ENCODE measurements around the gene LRBA. TPM values are rescaled to one million over a fixed set of nuclear protein-coding genes. Genes with fewer than 3 reads are reported as not detected.

The LRBA gene, protein sequence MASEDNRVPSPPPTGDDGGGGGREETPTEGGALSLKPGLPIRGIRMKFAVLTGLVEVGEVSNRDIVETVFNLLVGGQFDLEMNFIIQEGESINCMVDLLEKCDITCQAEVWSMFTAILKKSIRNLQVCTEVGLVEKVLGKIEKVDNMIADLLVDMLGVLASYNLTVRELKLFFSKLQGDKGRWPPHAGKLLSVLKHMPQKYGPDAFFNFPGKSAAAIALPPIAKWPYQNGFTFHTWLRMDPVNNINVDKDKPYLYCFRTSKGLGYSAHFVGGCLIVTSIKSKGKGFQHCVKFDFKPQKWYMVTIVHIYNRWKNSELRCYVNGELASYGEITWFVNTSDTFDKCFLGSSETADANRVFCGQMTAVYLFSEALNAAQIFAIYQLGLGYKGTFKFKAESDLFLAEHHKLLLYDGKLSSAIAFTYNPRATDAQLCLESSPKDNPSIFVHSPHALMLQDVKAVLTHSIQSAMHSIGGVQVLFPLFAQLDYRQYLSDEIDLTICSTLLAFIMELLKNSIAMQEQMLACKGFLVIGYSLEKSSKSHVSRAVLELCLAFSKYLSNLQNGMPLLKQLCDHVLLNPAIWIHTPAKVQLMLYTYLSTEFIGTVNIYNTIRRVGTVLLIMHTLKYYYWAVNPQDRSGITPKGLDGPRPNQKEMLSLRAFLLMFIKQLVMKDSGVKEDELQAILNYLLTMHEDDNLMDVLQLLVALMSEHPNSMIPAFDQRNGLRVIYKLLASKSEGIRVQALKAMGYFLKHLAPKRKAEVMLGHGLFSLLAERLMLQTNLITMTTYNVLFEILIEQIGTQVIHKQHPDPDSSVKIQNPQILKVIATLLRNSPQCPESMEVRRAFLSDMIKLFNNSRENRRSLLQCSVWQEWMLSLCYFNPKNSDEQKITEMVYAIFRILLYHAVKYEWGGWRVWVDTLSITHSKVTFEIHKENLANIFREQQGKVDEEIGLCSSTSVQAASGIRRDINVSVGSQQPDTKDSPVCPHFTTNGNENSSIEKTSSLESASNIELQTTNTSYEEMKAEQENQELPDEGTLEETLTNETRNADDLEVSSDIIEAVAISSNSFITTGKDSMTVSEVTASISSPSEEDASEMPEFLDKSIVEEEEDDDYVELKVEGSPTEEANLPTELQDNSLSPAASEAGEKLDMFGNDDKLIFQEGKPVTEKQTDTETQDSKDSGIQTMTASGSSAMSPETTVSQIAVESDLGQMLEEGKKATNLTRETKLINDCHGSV (N-terminal part only)
- 13.3 and 15.2 TPM in 2 replicates for total RNA-seq

DNA sequence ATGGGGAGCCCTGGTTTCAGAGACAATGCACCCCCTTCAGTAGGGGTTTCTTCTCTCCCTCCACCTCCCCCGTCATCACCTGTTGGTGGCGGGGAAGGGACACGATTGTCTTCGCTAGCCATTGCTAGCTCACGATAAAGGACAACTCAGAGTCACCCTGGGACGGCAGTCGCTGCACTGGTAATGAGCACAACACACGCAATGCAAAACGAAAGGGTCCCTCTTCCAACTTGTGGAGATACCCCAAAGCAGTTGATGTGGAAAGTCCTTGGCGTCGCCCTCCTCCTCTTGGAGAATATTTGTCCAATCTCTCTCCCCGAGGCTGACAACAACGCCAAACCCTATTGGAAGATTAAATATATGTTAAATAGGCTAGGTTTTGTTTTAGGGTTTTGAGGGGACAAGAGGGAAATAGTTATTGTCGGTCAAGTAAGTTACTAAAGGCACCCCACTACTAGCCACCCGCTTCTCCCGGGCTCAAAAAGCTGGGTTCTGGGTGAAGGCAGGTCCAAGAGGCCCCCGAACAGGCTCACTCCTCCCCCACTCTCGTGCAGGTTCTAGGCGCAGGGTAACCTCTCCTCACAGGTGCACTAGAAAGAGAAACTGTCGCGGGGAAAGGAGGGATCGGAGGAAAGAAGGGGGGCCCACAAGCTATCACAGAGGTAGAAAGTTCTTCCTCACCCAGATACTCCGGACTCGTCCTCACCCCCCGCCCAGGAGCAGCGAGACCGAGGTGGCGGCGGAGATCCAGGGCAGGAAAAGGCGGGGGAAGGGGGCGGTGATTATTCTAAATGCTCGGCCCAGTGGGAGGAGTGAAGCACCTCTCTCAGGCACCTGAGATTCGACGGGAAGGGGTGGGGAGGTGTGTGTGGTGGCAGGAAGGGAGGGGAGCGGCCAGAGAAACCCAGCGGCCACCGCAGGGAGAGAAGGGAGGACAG lies at the start of gene LRBA:
TSS of gene LRBA (minus strand) at position 764 of the 938 bp plus-strand sequence. CDS start at position 122, 642 bp downstream.

DNA sequence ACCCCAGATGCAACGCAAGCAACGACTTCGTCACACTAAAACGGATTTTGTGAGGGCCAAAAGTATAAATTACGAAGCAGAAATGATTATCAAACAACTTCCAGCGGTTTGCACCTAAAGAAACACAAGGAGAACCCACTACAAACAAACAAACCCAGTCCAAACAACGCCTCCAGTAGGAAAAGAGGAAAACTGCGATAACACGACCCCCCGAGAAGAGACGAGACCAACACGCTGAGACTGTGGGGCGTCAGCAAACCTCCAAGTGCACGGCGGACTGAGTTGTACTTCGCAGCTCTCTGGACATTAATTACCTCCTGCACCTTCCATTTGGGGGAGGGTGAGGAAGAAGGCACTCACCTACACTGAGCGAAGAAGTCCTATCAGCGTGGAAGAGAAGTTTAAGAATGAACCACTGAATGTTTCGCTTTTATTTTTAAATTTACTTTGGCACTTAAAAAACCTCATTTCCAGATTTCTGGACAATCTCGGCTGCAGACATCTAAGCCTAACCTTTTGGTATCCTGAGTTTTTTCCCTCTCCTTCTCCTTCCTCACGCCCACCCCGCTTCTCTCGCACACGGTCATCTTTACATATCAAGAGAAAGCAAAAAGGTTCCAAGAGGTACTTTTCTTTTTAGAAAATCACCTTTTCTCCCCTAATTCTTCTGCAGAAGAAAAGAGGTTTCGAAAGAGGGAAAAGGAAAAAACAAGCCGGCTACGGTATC lies 432.8 kb downstream of the LRBA start, which contains the start of gene MAB21L2:
TSS of gene MAB21L2 (plus strand) at position 6 of the 727 bp plus-strand sequence. CDS start 879 bp downstream, outside the sequence.

Other genes with a start within 250 kb of the LRBA start
- gene RPS3A, start 84.3 kb upstream of the LRBA start, total RNA-seq = 2,166 and 2,956 TPM in 2 replicates